ENCODE data around the gene DAAM2.

Gene DAAM2

GRCh38 chr6:39801456-39802251, 9.5 kb downstream of the DAAM2 start:
- no peak overlapping the region for H3K4me3 ChIP-seq (ENCODE audit: low read depth in 1 of 2, low read length in 2 of 2)
- peaks cover 4 to 10% of the 10 kb centered on the region in 2 donors for H3K4me1 ChIP-seq (ENCODE audit: control insufficient read depth in 1 of 2, insufficient read depth in 2 of 2, low read length in 2 of 2)
- H3K36me3 ChIP-seq (ENCODE audit: control insufficient read depth in 1 of 2, insufficient read depth in 2 of 2, low read length in 2 of 2): no peaks in the 10 kb centered on the region
- H3K27ac ChIP-seq (ENCODE audit: low read depth, low read length): no peak overlapping the region
- peaks cover 0 to 1% of the 10 kb centered on the region in 2 donors for H3K27me3 ChIP-seq (ENCODE audit: control insufficient read depth in 1 of 2, insufficient read depth in 2 of 2, low read length in 2 of 2)
- H3K9ac ChIP-seq (ENCODE audit: low read depth in 1 of 2, low read length in 2 of 2): no peak overlapping the region
- H3K9me3 ChIP-seq (ENCODE audit: control insufficient read depth in 1 of 2, low read length in 2 of 2): no peaks in the 10 kb centered on the region

GRCh38 chr6:39803872-39804271, 11.7 kb downstream of the DAAM2 start:
- peaks cover 4 to 10% of the 10 kb centered on the region in 2 donors for H3K4me1 ChIP-seq (ENCODE audit: control insufficient read depth in 1 of 2, insufficient read depth in 2 of 2, low read length in 2 of 2)
- no peak overlapping the region for H3K4me3 ChIP-seq (ENCODE audit: low read depth in 1 of 2, low read length in 2 of 2)
- no peaks in the 10 kb centered on the region for H3K27me3 ChIP-seq (ENCODE audit: control insufficient read depth in 1 of 2, insufficient read depth in 2 of 2, low read length in 2 of 2)
- no peaks in the 10 kb centered on the region for H3K9me3 ChIP-seq (ENCODE audit: control insufficient read depth in 1 of 2, low read length in 2 of 2)
- H3K9ac ChIP-seq (ENCODE audit: low read depth in 1 of 2, low read length in 2 of 2): no peak overlapping the region
- H3K36me3 ChIP-seq (ENCODE audit: control insufficient read depth in 1 of 2, insufficient read depth in 2 of 2, low read length in 2 of 2): no peaks in the 10 kb centered on the region
- no peak overlapping the region for H3K27ac ChIP-seq (ENCODE audit: low read depth, low read length)

GRCh38 chr6:39804466-39805065, 12.4 kb downstream of the DAAM2 start:
- no peak overlapping the region for H3K4me3 ChIP-seq (ENCODE audit: low read depth in 1 of 2, low read length in 2 of 2)
- no peaks in the 10 kb centered on the region for H3K27me3 ChIP-seq (ENCODE audit: control insufficient read depth in 1 of 2, insufficient read depth in 2 of 2, low read length in 2 of 2)
- no peaks in the 10 kb centered on the region for H3K36me3 ChIP-seq (ENCODE audit: control insufficient read depth in 1 of 2, insufficient read depth in 2 of 2, low read length in 2 of 2)
- H3K9ac ChIP-seq (ENCODE audit: low read depth in 1 of 2, low read length in 2 of 2): no peak overlapping the region
- H3K27ac ChIP-seq (ENCODE audit: low read depth, low read length): no peak overlapping the region
- no peaks in the 10 kb centered on the region for H3K9me3 ChIP-seq (ENCODE audit: control insufficient read depth in 1 of 2, low read length in 2 of 2)
- peaks cover 4 to 10% of the 10 kb centered on the region in 2 donors for H3K4me1 ChIP-seq (ENCODE audit: control insufficient read depth in 1 of 2, insufficient read depth in 2 of 2, low read length in 2 of 2)

- peaks cover 4 to 10% of the 10 kb centered on the region in 2 donors for H3K4me1 ChIP-seq (ENCODE audit: control insufficient read depth in 1 of 2, insufficient read depth in 2 of 2, low read length in 2 of 2)
- H3K9me3 ChIP-seq (ENCODE audit: control insufficient read depth in 1 of 2, low read length in 2 of 2): no peaks in the 10 kb centered on the region
- peaks cover 0 to 3% of the 10 kb centered on the region in 2 donors for H3K27me3 ChIP-seq (ENCODE audit: control insufficient read depth in 1 of 2, insufficient read depth in 2 of 2, low read length in 2 of 2)
- H3K4me3 ChIP-seq (ENCODE audit: low read depth in 1 of 2, low read length in 2 of 2): no peak overlapping the region
- H3K36me3 ChIP-seq (ENCODE audit: control insufficient read depth in 1 of 2, insufficient read depth in 2 of 2, low read length in 2 of 2): no peaks in the 10 kb centered on the region
- no peak overlapping the region for H3K27ac ChIP-seq (ENCODE audit: low read depth, low read length)
- H3K9ac ChIP-seq (ENCODE audit: low read depth in 1 of 2, low read length in 2 of 2): no peak overlapping the region
Observed at GRCh38 chr6:39806278-39806677, 14.1 kb downstream of the DAAM2 start.

DNA sequence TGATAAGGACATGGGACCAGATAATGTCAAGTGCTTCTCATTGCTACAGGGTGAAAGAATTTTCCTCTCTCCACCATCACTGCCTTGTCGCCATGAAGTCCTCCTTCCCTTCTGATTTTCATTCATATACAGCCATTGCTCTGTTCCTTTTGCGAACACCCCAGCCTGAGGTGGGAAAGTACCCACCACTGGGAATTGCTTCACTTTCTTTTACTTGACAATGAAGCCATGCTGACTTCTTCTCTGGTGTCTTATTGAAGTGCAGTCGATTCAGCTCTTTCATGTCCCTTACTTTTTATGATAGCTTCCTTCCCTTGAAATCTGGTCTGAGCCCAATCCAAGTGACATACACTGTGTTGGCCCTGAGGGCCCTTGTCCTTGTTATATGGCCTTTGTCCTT, 16.2 kb downstream of the DAAM2 start:
- Histone ChIP-seq H3K27ac (ENCODE audit: low read depth, low read length) (no peak overlapping the region), H3K27me3 (ENCODE audit: control insufficient read depth in 1 of 2, insufficient read depth in 2 of 2, low read length in 2 of 2) (peaks cover 0 to 3% of the 10 kb centered on the region in 2 donors), H3K9ac (ENCODE audit: low read depth in 1 of 2, low read length in 2 of 2) (no peak overlapping the region), H3K4me3 (ENCODE audit: low read depth in 1 of 2, low read length in 2 of 2) (no peak overlapping the region), H3K4me1 (ENCODE audit: control insufficient read depth in 1 of 2, insufficient read depth in 2 of 2, low read length in 2 of 2) (peaks cover 0 to 3% of the 10 kb centered on the region in 2 donors), H3K9me3 (ENCODE audit: control insufficient read depth in 1 of 2, low read length in 2 of 2) (no peaks in the 10 kb centered on the region), H3K36me3 (ENCODE audit: control insufficient read depth in 1 of 2, insufficient read depth in 2 of 2, low read length in 2 of 2) (no peaks in the 10 kb centered on the region)

GRCh38 chr6:39808964-39809363, 16.8 kb downstream of the DAAM2 start:
- Histone ChIP-seq H3K27me3 (ENCODE audit: control insufficient read depth in 1 of 2, insufficient read depth in 2 of 2, low read length in 2 of 2) (peaks cover 0 to 3% of the 10 kb centered on the region in 2 donors), H3K4me3 (ENCODE audit: low read depth in 1 of 2, low read length in 2 of 2) (no peak overlapping the region), H3K36me3 (ENCODE audit: control insufficient read depth in 1 of 2, insufficient read depth in 2 of 2, low read length in 2 of 2) (no peaks in the 10 kb centered on the region), H3K4me1 (ENCODE audit: control insufficient read depth in 1 of 2, insufficient read depth in 2 of 2, low read length in 2 of 2) (peaks cover 0 to 3% of the 10 kb centered on the region in 2 donors), H3K27ac (ENCODE audit: low read depth, low read length) (no peak overlapping the region), H3K9ac (ENCODE audit: low read depth in 1 of 2, low read length in 2 of 2) (no peak overlapping the region), H3K9me3 (ENCODE audit: control insufficient read depth in 1 of 2, low read length in 2 of 2) (no peaks in the 10 kb centered on the region)

GRCh38 chr6:39811835-39812345, 19.7 kb downstream of the DAAM2 start:
- H3K36me3 ChIP-seq (ENCODE audit: control insufficient read depth in 1 of 2, insufficient read depth in 2 of 2, low read length in 2 of 2): no peaks in the 10 kb centered on the region
- no peak overlapping the region for H3K9ac ChIP-seq (ENCODE audit: low read depth in 1 of 2, low read length in 2 of 2)
- no peaks in the 10 kb centered on the region for H3K4me1 ChIP-seq (ENCODE audit: control insufficient read depth in 1 of 2, insufficient read depth in 2 of 2, low read length in 2 of 2)
- H3K27me3 ChIP-seq (ENCODE audit: control insufficient read depth in 1 of 2, insufficient read depth in 2 of 2, low read length in 2 of 2): peaks cover 0 to 3% of the 10 kb centered on the region in 2 donors
- no peaks in the 10 kb centered on the region for H3K9me3 ChIP-seq (ENCODE audit: control insufficient read depth in 1 of 2, low read length in 2 of 2)
- H3K27ac ChIP-seq (ENCODE audit: low read depth, low read length): no peak overlapping the region
- H3K4me3 ChIP-seq (ENCODE audit: low read depth in 1 of 2, low read length in 2 of 2): no peak overlapping the region

DNA sequence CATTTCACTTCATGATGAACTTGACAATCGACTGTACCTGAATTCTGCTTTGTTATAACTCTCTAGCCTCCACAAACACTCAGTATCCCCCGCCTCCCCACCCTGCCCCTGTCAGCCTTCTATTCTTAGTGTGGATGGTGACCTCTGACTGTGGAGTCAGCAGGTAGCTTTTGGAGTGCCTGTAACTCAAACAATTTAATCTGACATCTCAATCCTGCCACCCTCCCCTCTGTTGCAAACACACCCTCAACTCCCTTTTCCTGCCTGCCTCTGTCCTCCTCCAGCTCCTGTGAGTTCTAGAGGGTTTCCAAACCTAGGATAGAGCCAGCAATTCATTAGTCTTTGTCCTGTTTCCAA, 20.3 kb downstream of the DAAM2 start:
- Histone ChIP-seq H3K27ac (ENCODE audit: low read depth, low read length) (no peak overlapping the region), H3K4me1 (ENCODE audit: control insufficient read depth in 1 of 2, insufficient read depth in 2 of 2, low read length in 2 of 2) (no peaks in the 10 kb centered on the region), H3K36me3 (ENCODE audit: control insufficient read depth in 1 of 2, insufficient read depth in 2 of 2, low read length in 2 of 2) (no peaks in the 10 kb centered on the region), H3K4me3 (ENCODE audit: low read depth in 1 of 2, low read length in 2 of 2) (no peak overlapping the region), H3K9me3 (ENCODE audit: control insufficient read depth in 1 of 2, low read length in 2 of 2) (no peaks in the 10 kb centered on the region), H3K27me3 (ENCODE audit: control insufficient read depth in 1 of 2, insufficient read depth in 2 of 2, low read length in 2 of 2) (peaks cover 0 to 3% of the 10 kb centered on the region in 2 donors), H3K9ac (ENCODE audit: low read depth in 1 of 2, low read length in 2 of 2) (no peak overlapping the region)

- Histone ChIP-seq H3K9ac (ENCODE audit: low read depth in 1 of 2, low read length in 2 of 2) (no peak overlapping the region), H3K27me3 (ENCODE audit: control insufficient read depth in 1 of 2, insufficient read depth in 2 of 2, low read length in 2 of 2) (peaks cover 0 to 3% of the 10 kb centered on the region in 2 donors), H3K4me1 (ENCODE audit: control insufficient read depth in 1 of 2, insufficient read depth in 2 of 2, low read length in 2 of 2) (no peaks in the 10 kb centered on the region), H3K4me3 (ENCODE audit: low read depth in 1 of 2, low read length in 2 of 2) (no peak overlapping the region), H3K27ac (ENCODE audit: low read depth, low read length) (peak overlapping the region; percentile 17), H3K9me3 (ENCODE audit: control insufficient read depth in 1 of 2, low read length in 2 of 2) (no peaks in the 10 kb centered on the region), H3K36me3 (ENCODE audit: control insufficient read depth in 1 of 2, insufficient read depth in 2 of 2, low read length in 2 of 2) (no peaks in the 10 kb centered on the region)
Observed at GRCh38 chr6:39812853-39813533, 20.8 kb downstream of the DAAM2 start.

DNA sequence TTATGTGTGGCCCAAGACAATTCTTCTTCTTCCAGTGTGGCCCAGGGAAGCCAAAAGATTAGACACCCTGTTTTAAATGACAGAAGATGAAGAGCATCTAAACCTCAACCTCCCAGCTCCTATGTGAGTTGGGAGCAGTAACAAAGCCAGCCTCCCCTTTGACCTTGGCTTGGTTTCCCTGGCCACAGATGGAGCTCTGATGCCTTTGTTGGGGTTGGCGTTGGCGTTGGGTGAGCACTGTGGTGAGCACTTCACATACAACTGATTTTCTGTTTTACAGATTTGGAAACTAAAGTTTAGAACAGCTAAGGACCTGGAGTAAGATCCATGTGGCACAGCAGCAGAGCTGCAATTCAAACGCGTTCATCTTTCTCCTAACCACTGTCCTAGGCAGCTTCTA, 22.1 kb downstream of the DAAM2 start:
- Histone ChIP-seq H3K9me3 (ENCODE audit: control insufficient read depth in 1 of 2, low read length in 2 of 2) (no peaks in the 10 kb centered on the region), H3K9ac (ENCODE audit: low read depth in 1 of 2, low read length in 2 of 2) (no peak overlapping the region), H3K27me3 (ENCODE audit: control insufficient read depth in 1 of 2, insufficient read depth in 2 of 2, low read length in 2 of 2) (peaks cover 0 to 3% of the 10 kb centered on the region in 2 donors), H3K4me1 (ENCODE audit: control insufficient read depth in 1 of 2, insufficient read depth in 2 of 2, low read length in 2 of 2) (no peaks in the 10 kb centered on the region), H3K36me3 (ENCODE audit: control insufficient read depth in 1 of 2, insufficient read depth in 2 of 2, low read length in 2 of 2) (no peaks in the 10 kb centered on the region), H3K4me3 (ENCODE audit: low read depth in 1 of 2, low read length in 2 of 2) (no peak overlapping the region), H3K27ac (ENCODE audit: low read depth, low read length) (no peak overlapping the region)
